ENCODE results near the gene MRPL41. TPM values are rescaled to one million over a fixed set of nuclear protein-coding genes. Genes with fewer than 3 reads are reported as not detected.

Gene MRPL41
- total and polyA plus RNA-seq, 2 of the 13 experiments (the other 11 are each of a cell fraction or from before 2014, with no cell fraction given): 20.9 to 54.0 TPM

DNA sequence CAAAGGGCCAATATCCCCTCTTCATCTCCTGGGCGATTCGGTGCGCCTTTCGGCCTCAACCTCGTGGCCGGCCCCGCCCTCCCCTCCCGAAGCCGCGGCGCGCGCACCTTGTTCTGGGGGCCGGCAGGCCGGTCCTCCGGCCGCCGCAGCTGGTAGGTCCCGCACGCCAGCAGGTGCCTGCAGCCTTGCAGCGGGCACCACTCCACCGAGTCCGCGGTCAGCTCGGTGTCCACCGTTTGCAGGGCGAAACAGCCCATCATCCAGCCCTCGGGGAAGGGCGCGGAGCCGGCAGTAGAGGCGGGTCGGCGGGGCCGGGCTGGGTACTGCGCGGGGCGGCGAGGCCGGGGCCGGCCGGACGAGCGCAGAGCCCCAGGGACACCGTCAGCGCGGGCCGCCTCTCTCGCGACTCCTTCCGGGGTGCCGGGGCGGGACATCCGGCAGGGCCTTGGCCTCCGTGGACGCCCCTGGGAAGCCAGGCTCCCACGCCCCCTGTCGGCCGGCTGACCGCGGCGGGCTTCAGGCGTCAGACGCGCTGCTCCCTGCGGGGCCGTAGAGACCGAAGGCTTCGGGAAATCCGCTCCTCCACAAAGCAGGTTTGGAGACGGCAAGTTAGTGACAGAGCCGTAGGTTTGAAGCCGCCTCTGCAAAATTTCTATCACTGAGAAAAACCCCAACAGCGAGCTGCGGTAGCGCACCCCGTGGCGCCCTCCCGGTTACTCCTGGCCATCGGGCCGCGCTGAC, 27.0 kb downstream of the MRPL41 start, which contains the start of gene DPH7 (continued):
- TF ChIP-seq HNRNPH1 (optimal IDR thresholded peaks at IDR 0.05; ENCODE audit: low read depth, low read length) (no peak), ZNF512B (CRISPR knock-in tag; IDR thresholded peaks at IDR 0.05; ENCODE audit: borderline replicate concordance) (no peak), ISX (CRISPR knock-in tag; conservative IDR thresholded peaks at IDR 0.05) (no peak; the same call in 1 of the 2 replicates), SIN3A (IDR thresholded peaks at IDR 0.05; ENCODE audit: borderline replicate concordance, low read depth, low read length) (no peak), TBL1XR1 (IDR thresholded peaks at IDR 0.05; ENCODE audit: borderline replicate concordance, low read length, partially characterized antibody) (no peak), NR2F1 (CRISPR knock-in tag; IDR thresholded peaks at IDR 0.05) (no peak), REL (CRISPR knock-in tag; conservative IDR thresholded peaks at IDR 0.05) (peak; percentile 89; the same call in 1 of the 2 replicates), HNRNPUL1 (IDR thresholded peaks at IDR 0.05; ENCODE audit: low read depth, low read length) (no peak), SKIL (CRISPR knock-in tag; IDR thresholded peaks at IDR 0.05; ENCODE audit: borderline replicate concordance) (no peak), DPF2 (CRISPR knock-in tag; IDR thresholded peaks at IDR 0.05; ENCODE audit: borderline replicate concordance, low read depth) (no peak), FOXJ3 (CRISPR knock-in tag; IDR thresholded peaks at IDR 0.05; ENCODE audit: borderline replicate concordance) (no peak)
- TF ChIP-seq, protein P1, sequence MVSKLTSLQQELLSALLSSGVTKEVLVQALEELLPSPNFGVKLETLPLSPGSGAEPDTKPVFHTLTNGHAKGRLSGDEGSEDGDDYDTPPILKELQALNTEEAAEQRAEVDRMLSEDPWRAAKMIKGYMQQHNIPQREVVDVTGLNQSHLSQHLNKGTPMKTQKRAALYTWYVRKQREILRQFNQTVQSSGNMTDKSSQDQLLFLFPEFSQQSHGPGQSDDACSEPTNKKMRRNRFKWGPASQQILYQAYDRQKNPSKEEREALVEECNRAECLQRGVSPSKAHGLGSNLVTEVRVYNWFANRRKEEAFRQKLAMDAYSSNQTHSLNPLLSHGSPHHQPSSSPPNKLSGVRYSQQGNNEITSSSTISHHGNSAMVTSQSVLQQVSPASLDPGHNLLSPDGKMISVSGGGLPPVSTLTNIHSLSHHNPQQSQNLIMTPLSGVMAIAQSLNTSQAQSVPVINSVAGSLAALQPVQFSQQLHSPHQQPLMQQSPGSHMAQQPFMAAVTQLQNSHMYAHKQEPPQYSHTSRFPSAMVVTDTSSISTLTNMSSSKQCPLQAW (CRISPR knock-in tag; IDR thresholded peaks at IDR 0.05): 0 out of 2 replicates have a peak, but pooled peaks have one; percentile 8
- TF ChIP-seq, protein P2, sequence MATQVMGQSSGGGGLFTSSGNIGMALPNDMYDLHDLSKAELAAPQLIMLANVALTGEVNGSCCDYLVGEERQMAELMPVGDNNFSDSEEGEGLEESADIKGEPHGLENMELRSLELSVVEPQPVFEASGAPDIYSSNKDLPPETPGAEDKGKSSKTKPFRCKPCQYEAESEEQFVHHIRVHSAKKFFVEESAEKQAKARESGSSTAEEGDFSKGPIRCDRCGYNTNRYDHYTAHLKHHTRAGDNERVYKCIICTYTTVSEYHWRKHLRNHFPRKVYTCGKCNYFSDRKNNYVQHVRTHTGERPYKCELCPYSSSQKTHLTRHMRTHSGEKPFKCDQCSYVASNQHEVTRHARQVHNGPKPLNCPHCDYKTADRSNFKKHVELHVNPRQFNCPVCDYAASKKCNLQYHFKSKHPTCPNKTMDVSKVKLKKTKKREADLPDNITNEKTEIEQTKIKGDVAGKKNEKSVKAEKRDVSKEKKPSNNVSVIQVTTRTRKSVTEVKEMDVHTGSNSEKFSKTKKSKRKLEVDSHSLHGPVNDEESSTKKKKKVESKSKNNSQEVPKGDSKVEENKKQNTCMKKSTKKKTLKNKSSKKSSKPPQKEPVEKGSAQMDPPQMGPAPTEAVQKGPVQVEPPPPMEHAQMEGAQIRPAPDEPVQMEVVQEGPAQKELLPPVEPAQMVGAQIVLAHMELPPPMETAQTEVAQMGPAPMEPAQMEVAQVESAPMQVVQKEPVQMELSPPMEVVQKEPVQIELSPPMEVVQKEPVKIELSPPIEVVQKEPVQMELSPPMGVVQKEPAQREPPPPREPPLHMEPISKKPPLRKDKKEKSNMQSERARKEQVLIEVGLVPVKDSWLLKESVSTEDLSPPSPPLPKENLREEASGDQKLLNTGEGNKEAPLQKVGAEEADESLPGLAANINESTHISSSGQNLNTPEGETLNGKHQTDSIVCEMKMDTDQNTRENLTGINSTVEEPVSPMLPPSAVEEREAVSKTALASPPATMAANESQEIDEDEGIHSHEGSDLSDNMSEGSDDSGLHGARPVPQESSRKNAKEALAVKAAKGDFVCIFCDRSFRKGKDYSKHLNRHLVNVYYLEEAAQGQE (IDR thresholded peaks at IDR 0.05; ENCODE audit: borderline replicate concordance in 1 of 2, low read depth in 1 of 2, low read length in 2 of 2): no peak
- TF ChIP-seq, protein P3, sequence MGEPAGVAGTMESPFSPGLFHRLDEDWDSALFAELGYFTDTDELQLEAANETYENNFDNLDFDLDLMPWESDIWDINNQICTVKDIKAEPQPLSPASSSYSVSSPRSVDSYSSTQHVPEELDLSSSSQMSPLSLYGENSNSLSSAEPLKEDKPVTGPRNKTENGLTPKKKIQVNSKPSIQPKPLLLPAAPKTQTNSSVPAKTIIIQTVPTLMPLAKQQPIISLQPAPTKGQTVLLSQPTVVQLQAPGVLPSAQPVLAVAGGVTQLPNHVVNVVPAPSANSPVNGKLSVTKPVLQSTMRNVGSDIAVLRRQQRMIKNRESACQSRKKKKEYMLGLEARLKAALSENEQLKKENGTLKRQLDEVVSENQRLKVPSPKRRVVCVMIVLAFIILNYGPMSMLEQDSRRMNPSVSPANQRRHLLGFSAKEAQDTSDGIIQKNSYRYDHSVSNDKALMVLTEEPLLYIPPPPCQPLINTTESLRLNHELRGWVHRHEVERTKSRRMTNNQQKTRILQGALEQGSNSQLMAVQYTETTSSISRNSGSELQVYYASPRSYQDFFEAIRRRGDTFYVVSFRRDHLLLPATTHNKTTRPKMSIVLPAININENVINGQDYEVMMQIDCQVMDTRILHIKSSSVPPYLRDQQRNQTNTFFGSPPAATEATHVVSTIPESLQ (CRISPR knock-in tag; conservative IDR thresholded peaks at IDR 0.05): 0 out of 2 replicates have a peak, but pooled peaks have one; percentile 54

Data from HepG2 (cell line).